ENCODE results near the gene SEMA3B. TPM values are rescaled to one million over a fixed set of nuclear protein-coding genes. Genes with fewer than 3 reads are reported as not detected.
A peak's percentile ranks its signal among the peaks of the same experiment; 100 is the strongest.
"Not testable (repeated sequence)": the region's sequence is repeated elsewhere in the genome, so short reads cannot be mapped to it uniquely, and the experiment has no call there.

SEMA3B gene
- total RNA-seq, 1 experiment from 2014 or later: 21.8 TPM

DNA sequence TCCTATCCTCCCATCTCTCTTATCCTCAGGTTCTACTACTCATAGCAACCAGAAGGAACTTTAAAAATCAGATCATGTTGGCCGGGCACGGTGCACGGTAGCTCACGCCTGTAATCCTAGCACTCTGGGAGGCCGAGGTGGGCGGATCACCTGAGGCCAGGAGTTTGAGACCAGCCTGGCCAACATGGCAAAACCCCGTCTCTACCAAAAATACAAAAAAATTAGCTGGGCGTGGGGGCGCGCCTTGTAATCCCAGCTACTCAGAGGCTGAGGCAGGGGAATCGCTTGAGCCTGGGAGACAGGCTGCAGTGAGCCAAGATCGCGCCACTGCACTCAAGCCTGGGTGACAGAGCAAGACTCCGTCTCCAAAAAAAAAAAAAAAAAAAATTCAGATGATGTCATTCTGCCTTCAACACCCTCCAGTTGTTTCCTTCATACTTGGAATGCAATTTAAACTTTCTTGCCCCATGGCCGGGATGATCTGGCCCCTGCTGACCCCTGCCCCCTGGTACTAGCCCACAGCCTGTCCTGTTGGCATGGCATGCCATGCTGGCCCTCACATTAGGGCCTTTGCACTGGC, 40.7 kb upstream of the SEMA3B start:
- H3K36me3 ChIP-seq (ENCODE audit: control insufficient read depth, insufficient read depth, low read length); H3K27me3 ChIP-seq (replicated peaks; ENCODE audit: control insufficient read depth, insufficient read depth, low read length); H3K4me1 ChIP-seq; H3K27me3 Mint-ChIP-seq (ENCODE audit: insufficient read depth, unreplicated experiment); POLR2A ChIA-PET; H3K9me3 Mint-ChIP-seq (ENCODE audit: unreplicated experiment); DNase-seq; H3K4me1 Mint-ChIP-seq (ENCODE audit: low read depth, unreplicated experiment); intact Hi-C loops (cut with micrococcal nuclease; ENCODE audit: unreplicated experiment); H3K36me3 Mint-ChIP-seq (ENCODE audit: insufficient read depth, unreplicated experiment); H3K9me3 ChIP-seq; BruUV-seq (replicated peaks): not testable (repeated sequence)
- Mint-ChIP-seq H3K4me3 (ENCODE audit: unreplicated experiment) (peak overlapping the region; percentile 78), H3K27ac (ENCODE audit: unreplicated experiment) (peak overlapping the region; percentile 78)
- CTCF ChIA-PET: interaction anchor here (0.7 to 4.2 kb wide), 9 partner anchors 8 to 37 kb away, joined by 3 to 100 read pairs (median 8); partner anchors contain the start of gene GNAI2
- H3K4me3 ChIP-seq (ENCODE audit: low read depth, low read length): peak overlapping the region; percentile 49

DNA sequence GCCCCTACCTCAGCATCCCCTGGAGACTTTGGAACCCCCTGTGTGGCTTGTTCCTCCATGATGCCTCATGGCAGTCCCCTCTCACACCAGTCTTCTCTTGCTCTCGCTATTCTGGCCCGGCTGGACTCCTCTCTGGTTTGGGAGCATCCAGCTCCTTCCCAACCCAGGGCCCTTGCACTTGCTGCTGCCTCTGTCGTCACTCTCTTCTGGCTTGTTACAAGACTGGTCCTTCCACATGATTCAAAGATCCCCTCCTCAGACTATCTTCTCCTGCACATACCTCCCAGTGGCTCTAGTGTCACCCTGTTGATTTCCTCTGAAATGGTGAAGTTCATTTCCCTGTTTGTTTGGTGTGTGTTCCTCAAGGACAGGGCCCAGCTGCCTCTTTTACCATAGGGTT, 39.5 kb upstream of the SEMA3B start:
- POLR2A ChIA-PET: no interaction called here

DNA sequence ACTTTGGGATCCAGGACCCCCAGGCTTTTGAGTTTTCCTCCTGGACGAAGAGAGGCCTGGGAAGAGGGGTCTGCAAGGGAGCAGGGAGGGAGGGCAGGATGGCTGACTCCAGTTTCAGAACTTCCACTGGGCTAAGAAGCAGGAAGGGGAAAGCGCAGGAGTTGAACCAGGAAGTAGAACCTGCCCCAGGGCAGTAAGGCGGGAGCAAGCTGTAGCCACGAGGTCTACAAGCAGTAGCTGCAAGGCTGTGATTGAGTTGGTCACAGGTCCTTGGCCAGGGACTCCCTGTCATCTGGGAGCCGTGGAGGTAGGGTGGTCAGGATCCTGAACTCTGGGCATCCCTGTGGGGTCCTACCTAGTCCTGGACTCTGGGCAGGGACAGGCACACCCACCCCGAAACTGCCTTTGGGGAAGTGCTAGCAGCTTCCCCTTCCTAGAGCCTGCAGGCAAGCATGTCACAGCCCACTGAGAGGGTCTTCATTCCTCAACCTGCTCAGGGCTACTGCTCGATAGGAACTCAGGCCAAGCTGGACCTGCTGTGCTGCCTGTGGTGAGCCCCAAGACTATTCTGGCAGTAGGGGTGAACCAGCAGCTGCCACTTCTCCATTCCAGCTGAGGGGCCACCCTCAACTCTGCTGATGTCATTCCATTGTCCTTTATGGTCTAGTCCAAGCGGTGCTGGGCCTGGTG, 38.7 kb upstream of the SEMA3B start:
- H3K27ac Mint-ChIP-seq (ENCODE audit: unreplicated experiment): no peak overlapping the region
- H3K4me3 Mint-ChIP-seq (ENCODE audit: unreplicated experiment): no peak overlapping the region
- Histone ChIP-seq H3K36me3 (ENCODE audit: control insufficient read depth, insufficient read depth, low read length) (no peaks in the 10 kb centered on the region), H3K4me3 (ENCODE audit: low read depth, low read length) (no peak overlapping the region), H3K4me1 (peaks cover 12% of the 10 kb centered on the region), H3K27me3 (replicated peaks; ENCODE audit: control insufficient read depth, insufficient read depth, low read length) (no peaks in the 10 kb centered on the region), H3K9me3 (no peaks in the 10 kb centered on the region)
- intact Hi-C loops (cut with micrococcal nuclease; ENCODE audit: unreplicated experiment): no loop called here
- H3K27me3 Mint-ChIP-seq (ENCODE audit: insufficient read depth, unreplicated experiment): no peaks in the 10 kb centered on the region
- no peaks in the 10 kb centered on the region for H3K36me3 Mint-ChIP-seq (ENCODE audit: insufficient read depth, unreplicated experiment)
- DNase-seq: no peak
- BruUV-seq (replicated peaks): no TSS peak
- TF ChIP-seq, protein P1, sequence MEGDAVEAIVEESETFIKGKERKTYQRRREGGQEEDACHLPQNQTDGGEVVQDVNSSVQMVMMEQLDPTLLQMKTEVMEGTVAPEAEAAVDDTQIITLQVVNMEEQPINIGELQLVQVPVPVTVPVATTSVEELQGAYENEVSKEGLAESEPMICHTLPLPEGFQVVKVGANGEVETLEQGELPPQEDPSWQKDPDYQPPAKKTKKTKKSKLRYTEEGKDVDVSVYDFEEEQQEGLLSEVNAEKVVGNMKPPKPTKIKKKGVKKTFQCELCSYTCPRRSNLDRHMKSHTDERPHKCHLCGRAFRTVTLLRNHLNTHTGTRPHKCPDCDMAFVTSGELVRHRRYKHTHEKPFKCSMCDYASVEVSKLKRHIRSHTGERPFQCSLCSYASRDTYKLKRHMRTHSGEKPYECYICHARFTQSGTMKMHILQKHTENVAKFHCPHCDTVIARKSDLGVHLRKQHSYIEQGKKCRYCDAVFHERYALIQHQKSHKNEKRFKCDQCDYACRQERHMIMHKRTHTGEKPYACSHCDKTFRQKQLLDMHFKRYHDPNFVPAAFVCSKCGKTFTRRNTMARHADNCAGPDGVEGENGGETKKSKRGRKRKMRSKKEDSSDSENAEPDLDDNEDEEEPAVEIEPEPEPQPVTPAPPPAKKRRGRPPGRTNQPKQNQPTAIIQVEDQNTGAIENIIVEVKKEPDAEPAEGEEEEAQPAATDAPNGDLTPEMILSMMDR (IDR thresholded peaks at IDR 0.05; ENCODE audit: insufficient read depth in 1 of 2, low read depth in 1 of 2, low read length in 1 of 2, severe bottlenecking in 1 of 2, unreplicated experiment in 1 of 2): no peak
- ChIA-PET CTCF (interaction anchor here (1.0 to 1.4 kb wide), 3 partner anchors 13 to 35 kb away, joined by 3 read pairs; no protein-coding TSS in a partner anchor), POLR2A (no interaction called here)
- no peaks in the 10 kb centered on the region for H3K9me3 Mint-ChIP-seq (ENCODE audit: unreplicated experiment)
- no peaks in the 10 kb centered on the region for H3K4me1 Mint-ChIP-seq (ENCODE audit: low read depth, unreplicated experiment)

More for the DNA sequence above, 39.5 kb upstream of the SEMA3B start:
- H3K9me3 Mint-ChIP-seq (ENCODE audit: unreplicated experiment): no peaks in the 10 kb centered on the region
- H3K4me3 Mint-ChIP-seq (ENCODE audit: unreplicated experiment): peak overlapping the region; percentile 38
- Histone ChIP-seq H3K9me3 (no peaks in the 10 kb centered on the region), H3K36me3 (ENCODE audit: control insufficient read depth, insufficient read depth, low read length) (no peaks in the 10 kb centered on the region), H3K27me3 (replicated peaks; ENCODE audit: control insufficient read depth, insufficient read depth, low read length) (no peaks in the 10 kb centered on the region), H3K4me1 (peaks cover 6% of the 10 kb centered on the region; the same call in 1 of the 2 replicates), H3K4me3 (ENCODE audit: low read depth, low read length) (no peak overlapping the region)
- no peaks in the 10 kb centered on the region for H3K27me3 Mint-ChIP-seq (ENCODE audit: insufficient read depth, unreplicated experiment)
- no peaks in the 10 kb centered on the region for H3K4me1 Mint-ChIP-seq (ENCODE audit: low read depth, unreplicated experiment)
- no TSS peak for BruUV-seq (replicated peaks)
- H3K36me3 Mint-ChIP-seq (ENCODE audit: insufficient read depth, unreplicated experiment): no peaks in the 10 kb centered on the region
- TF ChIP-seq, protein P1 (IDR thresholded peaks at IDR 0.05; ENCODE audit: insufficient read depth in 1 of 2, low read depth in 1 of 2, low read length in 1 of 2, severe bottlenecking in 1 of 2, unreplicated experiment in 1 of 2): no peak
- no peak overlapping the region for H3K27ac Mint-ChIP-seq (ENCODE audit: unreplicated experiment)
- CTCF ChIA-PET: interaction anchor here (1.0 to 1.4 kb wide), 2 partner anchors 13 to 35 kb away, joined by 3 read pairs; no protein-coding TSS in a partner anchor
- no peak for DNase-seq
- intact Hi-C loops (cut with micrococcal nuclease; ENCODE audit: unreplicated experiment): no loop called here

Data from Caco-2 (cell line).